Retina (tissue), 1 donor: Measurements from ENCODE around the gene GALNT14.

Experiments used
- DNase-seq: peaks from one replicate; pipeline ENCODE4 v3.0.0-alpha.2; 2016

The GALNT14 gene

GRCh38 chr2:31132786-31133185 is 5.5 kb downstream of the GALNT14 start:
- DNase-seq = no peak

GRCh38 chr2:31131871-31132270 is 6.4 kb downstream of the GALNT14 start:
- no peak for DNase-seq

GRCh38 chr2:31129375-31130171 is 8.7 kb downstream of the GALNT14 start:
- peak; percentile 58 for DNase-seq

GRCh38 chr2:31127931-31128330 is 10.3 kb downstream of the GALNT14 start:
- DNase-seq = no peak

- DNase-seq = no peak
These were observed 12.1 kb downstream of the GALNT14 start for GRCh38 chr2:31125918-31126695.

GRCh38 chr2:31124904-31125303 is 13.3 kb downstream of the GALNT14 start:
- DNase-seq = no peak

GRCh38 chr2:31122133-31122532 is 16.1 kb downstream of the GALNT14 start:
- DNase-seq = no peak

- no peak for DNase-seq
These were observed 24.5 kb downstream of the GALNT14 start for GRCh38 chr2:31113765-31114164.

GRCh38 chr2:31112544-31112943 is 25.7 kb downstream of the GALNT14 start:
- DNase-seq = no peak

- DNase-seq = no peak
These were observed 27.2 kb downstream of the GALNT14 start for GRCh38 chr2:31110998-31111397.

GRCh38 chr2:31110431-31110830 is 27.8 kb downstream of the GALNT14 start:
- no peak for DNase-seq

- DNase-seq = no peak
These were observed 28.5 kb downstream of the GALNT14 start for GRCh38 chr2:31109633-31110192.

GRCh38 chr2:31108561-31109286 is 29.5 kb downstream of the GALNT14 start:
- DNase-seq = no peak

- no peak for DNase-seq
These were observed 30.5 kb downstream of the GALNT14 start for GRCh38 chr2:31107591-31108300.

GRCh38 chr2:31101701-31102100 is 36.5 kb downstream of the GALNT14 start:
- DNase-seq = no peak

- no peak for DNase-seq
These were observed 40.2 kb downstream of the GALNT14 start for GRCh38 chr2:31097962-31098613.

- no peak for DNase-seq
These were observed 48.1 kb downstream of the GALNT14 start for GRCh38 chr2:31090188-31090587.

GRCh38 chr2:31089645-31090044 is 48.6 kb downstream of the GALNT14 start:
- no peak for DNase-seq

GRCh38 chr2:31088504-31089195 is 49.6 kb downstream of the GALNT14 start:
- DNase-seq = no peak

- DNase-seq = no peak
These were observed 50.7 kb downstream of the GALNT14 start for GRCh38 chr2:31087491-31087890.

GRCh38 chr2:31086590-31086989 is 51.6 kb downstream of the GALNT14 start:
- no peak for DNase-seq
